Measurements from ENCODE around the gene FADD.
"Not testable (repeated sequence)": the region's sequence is repeated elsewhere in the genome, so short reads cannot be mapped to it uniquely, and the experiment has no call there.

Gene FADD

GRCh38 chr11:70182266-70182665, 20.8 kb upstream of the FADD start:
- DNase-seq (ENCODE audit: low spot score): no peak

DNA sequence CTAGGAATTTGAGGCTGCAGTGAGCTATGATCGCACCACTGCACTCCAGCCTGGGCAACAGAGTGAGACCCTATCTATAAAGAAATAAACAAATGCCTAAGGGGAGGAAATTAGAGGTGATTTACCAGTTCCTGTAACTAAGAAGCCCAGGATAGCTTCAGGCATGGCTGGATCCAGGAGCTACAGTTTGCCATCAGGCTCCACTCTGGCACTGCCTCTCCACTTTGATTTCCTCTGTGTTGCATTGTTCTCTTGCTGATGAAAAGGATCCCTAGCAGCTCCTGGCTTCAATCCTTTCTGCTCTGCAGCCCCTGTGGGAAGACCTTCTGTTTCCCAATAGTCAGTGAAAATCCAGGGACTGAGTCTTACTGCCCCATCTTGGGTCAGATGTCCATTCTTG, 20.1 kb upstream of the FADD start:
- DNase-seq (ENCODE audit: low spot score): no peak

- DNase-seq (ENCODE audit: low spot score): no peak
Observed at GRCh38 chr11:70183483-70184176, 19.5 kb upstream of the FADD start.

GRCh38 chr11:70184396-70184795, 18.7 kb upstream of the FADD start:
- DNase-seq (ENCODE audit: low spot score): no peak

DNA sequence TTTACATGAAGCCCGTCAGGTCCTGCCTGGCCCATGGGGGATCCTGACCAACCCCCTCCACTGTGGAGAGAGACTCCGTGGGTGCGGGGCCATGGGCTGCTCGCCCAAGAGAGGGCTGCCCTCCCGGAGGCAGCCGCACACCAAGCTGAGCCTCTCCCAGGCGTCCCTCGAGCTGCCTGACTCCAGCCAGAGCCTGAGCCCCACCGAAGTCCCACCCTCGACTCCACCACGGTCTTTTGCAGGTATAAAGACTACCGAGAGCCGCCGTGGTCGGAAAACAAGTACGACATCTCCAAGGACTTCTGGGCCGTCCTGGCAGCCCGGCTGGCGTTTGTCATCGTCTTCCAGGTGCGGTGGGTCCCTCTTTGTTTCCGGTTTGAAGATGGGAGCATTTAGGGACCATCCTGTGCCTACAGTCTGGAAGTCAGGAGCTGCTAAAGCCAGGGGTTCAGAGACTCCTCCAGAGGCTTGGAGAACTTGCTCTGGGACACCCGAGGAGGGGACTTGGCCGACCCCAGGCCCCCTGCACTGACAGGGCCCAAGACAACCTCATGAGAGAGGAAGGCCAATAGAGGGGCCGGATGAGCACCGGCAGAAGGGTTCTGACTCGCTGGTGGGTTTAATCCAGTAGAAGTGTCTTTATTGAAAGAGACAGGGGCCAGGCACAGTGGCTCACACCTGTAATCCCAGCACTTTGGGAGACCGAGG, 17.6 kb upstream of the FADD start:
- DNase-seq (ENCODE audit: low spot score): no peak

DNA sequence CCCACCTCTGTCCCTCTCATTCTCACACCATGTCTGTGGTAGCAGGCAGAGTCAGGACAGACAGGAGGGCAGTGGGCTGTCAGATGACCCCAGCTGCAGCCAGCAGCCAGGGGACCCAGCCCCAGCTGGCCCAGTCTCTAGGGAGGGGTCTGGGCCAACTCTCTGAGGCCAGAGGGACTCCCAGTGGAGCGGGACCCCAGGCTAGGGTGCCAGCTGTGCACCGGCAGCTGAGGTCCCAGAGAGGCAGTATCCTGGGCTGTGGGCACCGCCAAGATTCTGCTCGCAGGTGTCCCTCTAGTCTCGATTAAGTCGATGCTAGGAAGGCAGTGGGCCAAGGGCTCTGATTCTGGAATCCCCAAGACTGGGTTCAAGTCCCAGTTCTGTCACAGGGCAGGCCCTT, 16.7 kb upstream of the FADD start:
- no peak for DNase-seq (ENCODE audit: low spot score)

- DNase-seq (ENCODE audit: low spot score): no peak
Observed at GRCh38 chr11:70186936-70187335, 16.2 kb upstream of the FADD start.

- no peak for DNase-seq (ENCODE audit: low spot score)
Observed at GRCh38 chr11:70187771-70188170, 15.3 kb upstream of the FADD start.

DNA sequence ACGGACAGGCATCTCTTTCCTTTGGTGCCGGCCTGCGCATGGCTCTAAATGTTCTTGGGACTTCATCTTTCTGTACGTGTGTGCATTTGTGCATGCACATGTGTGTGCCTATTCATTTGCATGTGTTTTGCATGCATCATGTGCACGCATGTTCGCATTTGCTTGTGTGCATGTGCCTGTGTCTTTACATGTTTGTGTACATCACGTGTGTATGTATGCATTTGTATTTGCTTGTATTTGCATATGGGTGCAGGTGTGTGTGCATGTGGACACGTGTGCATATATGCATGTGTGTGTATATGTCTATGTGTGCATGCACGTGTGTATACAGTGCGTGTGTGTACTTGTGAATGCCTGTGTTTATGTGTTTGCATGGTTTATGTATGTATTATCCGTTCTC, 13.5 kb upstream of the FADD start:
- no peak for DNase-seq (ENCODE audit: low spot score)

- DNase-seq (ENCODE audit: low spot score): peak; percentile 56
Observed at GRCh38 chr11:70191495-70192140, 11.5 kb upstream of the FADD start.

DNA sequence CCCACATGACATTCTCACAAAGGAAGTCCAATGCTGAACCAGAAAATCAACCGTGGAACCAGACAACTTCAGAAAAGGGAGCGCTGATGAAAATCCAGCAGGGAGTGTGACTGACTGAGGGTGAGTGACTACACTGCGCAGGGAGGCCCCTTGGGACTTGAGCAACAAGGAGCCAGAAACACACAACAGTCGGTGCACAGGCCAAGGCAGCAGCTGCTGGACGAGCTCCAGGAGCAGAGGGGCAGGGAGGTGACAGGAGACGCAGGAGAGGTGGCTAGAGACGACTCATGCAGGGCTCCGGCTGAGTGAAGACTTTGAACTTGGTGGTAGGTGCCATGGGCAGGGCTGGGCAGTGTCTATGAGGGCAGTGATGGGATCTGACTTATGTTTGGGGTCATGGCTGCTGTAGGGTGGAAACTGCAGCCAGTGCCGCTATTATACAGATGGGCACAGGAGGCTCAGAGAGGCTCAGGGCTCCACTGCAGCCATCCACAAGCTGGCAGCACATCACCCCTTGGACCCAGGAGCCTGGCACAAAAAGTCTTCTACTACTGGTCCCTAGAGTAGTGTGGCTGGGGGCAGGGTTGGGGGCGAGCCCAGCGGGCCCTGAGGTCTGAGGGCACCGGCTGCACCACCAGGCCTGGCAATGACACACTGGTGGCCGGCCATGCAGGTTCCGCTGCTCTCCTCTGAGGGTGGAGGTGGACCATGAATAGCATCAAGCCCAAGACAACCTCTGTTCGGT, 10.3 kb upstream of the FADD start:
- no peak for DNase-seq (ENCODE audit: low spot score)

- no peak for DNase-seq (ENCODE audit: low spot score)
Observed at GRCh38 chr11:70193411-70194292, 9.4 kb upstream of the FADD start.

DNA sequence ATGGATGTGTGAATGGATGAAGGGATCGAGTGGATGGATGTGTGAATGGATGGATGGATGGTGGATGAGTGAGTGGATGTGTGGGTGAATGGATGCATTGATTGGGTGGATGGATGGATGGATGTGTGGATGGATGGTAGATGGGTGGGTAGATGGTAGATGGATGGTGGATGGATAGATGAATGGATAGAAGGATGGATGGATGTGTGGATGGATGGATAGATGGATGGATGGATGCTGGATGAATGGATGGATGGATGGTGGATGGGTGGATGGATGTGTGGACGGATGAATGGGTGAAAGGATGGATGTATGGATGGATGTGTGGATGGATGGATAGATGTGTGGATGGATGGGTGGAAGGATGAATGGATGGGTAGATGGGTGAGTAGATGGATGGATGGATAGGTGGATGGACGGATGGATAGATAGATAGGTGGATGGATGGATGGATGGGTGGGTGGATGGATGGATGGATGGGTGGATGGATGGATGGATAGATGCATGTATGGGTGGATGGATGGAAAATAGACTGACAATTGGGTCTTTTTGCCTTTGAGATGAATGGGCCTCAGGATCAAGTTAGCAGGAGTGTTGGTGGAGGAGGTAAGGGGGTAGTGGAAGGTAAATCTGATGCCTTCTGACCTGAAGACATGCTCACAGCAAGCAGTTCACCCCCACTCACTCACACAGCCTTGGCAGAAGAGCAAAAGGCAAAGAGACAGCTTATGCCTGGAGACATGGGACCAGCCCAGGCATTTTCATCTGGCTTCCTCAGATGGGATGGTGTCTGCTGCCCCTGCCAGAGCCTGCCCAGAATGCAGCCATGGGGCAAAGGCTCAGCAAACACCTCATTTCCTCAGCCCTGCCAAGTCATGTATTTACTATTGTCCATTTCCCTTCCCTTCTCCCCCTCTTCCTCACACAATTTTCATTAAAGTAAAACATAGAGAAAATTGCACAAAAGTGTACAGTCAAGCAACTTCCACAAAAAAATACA, 8.0 kb upstream of the FADD start:
- no peak for DNase-seq (ENCODE audit: low spot score)

GRCh38 chr11:70200212-70200844, 2.8 kb upstream of the FADD start:
- DNase-seq (ENCODE audit: low spot score): no peak

GRCh38 chr11:70201047-70201446, 2.0 kb upstream of the FADD start:
- DNase-seq (ENCODE audit: low spot score): not testable (repeated sequence)

DNA sequence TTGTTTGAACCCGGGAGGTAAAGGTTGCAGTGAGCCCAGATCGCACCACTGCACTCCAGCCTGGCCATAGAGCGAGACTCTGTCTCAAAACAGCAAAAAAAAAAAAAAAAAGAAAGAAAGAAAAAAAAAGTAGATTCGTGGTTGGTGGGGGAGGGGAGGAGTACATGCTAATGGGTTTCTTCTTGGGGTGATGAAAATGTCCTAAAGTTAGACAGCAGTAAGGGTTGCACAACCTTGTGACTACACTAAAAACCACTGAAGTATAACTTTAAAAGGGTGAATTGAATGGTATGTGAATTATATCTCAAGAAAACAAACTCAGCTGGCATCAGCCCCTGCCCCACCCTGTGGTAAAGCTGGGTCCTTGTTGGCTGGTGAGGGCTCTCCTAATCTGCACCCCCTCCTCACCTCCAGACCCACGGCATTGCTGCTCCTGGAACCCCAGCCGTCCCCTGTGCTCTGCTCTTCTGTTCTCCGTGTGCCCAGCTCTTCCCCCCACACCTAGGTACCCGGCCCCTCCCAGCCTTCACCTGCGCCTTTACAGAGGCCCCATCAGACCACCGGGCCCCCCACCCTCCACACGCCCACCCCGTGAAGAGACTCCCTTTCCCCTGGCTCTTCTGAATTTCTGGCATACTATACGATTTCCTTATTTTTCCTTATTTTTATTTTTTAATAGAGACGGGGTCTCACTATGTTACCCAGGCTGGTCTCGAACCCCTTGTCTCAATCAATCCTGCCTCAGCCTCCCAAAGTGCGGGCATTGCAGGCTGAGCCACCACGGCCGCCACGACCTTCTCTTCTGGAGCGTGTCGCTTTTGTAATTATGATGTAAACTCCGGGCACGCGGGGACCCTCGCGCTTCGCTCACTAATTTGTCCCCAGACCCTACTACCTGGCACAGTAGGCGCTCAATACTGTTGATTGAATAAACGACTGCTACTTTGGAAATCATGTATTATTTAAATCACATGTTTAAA, 924 bp upstream of the FADD start:
- DNase-seq (ENCODE audit: low spot score): no peak

GRCh38 chr11:70203751-70204465, 812 bp downstream of the FADD start:
- DNase-seq (ENCODE audit: low spot score): peak; percentile 89

DNA sequence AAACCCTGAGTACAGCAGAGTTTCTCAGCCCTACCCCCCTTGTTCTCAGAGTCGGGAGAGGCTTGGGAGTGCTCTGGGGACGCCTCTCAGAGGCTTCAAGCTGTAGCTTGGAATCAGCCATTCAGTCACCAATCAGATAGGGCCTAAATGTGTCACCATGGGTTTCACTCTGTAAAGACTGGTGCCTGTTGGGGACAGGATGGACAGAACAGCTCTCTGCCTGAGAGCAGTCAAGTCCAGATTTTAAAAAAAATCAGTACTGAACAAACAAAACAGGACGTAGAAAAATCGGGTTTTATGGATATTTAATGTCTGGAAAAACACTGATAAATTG, 1.3 kb downstream of the FADD start:
- DNase-seq (ENCODE audit: low spot score): peak; percentile 42

Data from activated CD4-positive, alpha-beta T cell treated with anti-CD3 and anti-CD28 coated beads, Interleukin-2, Interleukin-4, amounts not matched to agents 100 ng/mL and 50 ng/mL, durations not matched to agents 16 hours and 8 hours (primary cell).